ENCODE results near the gene SPATA31E1. TPM values are rescaled to one million over a fixed set of nuclear protein-coding genes. Genes with fewer than 3 reads are reported as not detected.
"Not testable (repeated sequence)": the region's sequence is repeated elsewhere in the genome, so short reads cannot be mapped to it uniquely, and the experiment has no call there.

SPATA31E1 gene
- total and polyA plus RNA-seq, 9 of the 15 experiments (the other 6 are each of a cell fraction or from before 2014, with no cell fraction given), result not detected

DNA sequence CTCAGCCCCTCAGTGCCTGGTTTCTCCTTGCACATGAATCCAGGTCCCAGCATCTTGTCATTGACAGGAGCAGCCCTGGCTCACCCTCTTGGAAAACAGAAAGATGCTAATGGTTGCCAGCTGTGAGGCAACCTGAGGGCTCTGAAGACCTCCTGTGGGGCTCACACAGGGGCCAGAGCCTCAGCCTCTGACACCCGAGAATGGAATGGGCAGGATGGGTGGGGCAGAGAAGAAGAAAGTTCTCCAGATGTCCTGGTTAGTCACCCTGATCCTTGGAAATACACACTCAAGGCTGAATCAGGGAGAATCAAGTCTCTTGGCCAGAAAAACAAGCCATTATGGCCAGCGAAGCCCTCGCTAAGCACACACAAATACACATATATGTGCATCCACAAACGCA is 32.3 kb upstream of the SPATA31E1 start:
- no peak for DNase-seq (ENCODE audit: extremely low read depth in 1 of 4, low spot score in 3 of 4)
- H3K9me1 ChIP-seq (ENCODE audit: control insufficient read depth, insufficient read depth, low read length), result no peaks in the 10 kb centered on the region
- H3K9me3 ChIP-seq (replicated peaks; ENCODE audit: control insufficient read depth, insufficient read depth, low read depth, low read length), result no peaks in the 10 kb centered on the region
- no peaks in the 10 kb centered on the region for H3K79me2 ChIP-seq (ENCODE audit: control insufficient read depth, insufficient read depth, low read length)
- POLR2A ChIA-PET, result no interaction called here
- CTCF ChIA-PET (ENCODE audit: low intra/inter-chr PET ratio), result no interaction called here
- no peaks in the 10 kb centered on the region for H3K36me3 ChIP-seq (ENCODE audit: control insufficient read depth, insufficient read depth, low read length)
- WGBS (ENCODE audit: insufficient coverage, low coverage, missing lambda C conversion rate), result 0% methylated on average over 2 of the region's 4 CpGs
- intact Hi-C loops (cut with micrococcal nuclease), result no loop called here
- in situ Hi-C loops (cut with MboI), result no loop called here
- no peaks in the 10 kb centered on the region for H3K4me1 ChIP-seq (replicated peaks in 1 of 2; ENCODE audit: control insufficient read depth in 2 of 2, insufficient read depth in 2 of 2, low read length in 2 of 2)
- peaks cover 0 to 8% of the 10 kb centered on the region in 2 experiments; a peak in 1 of 5 replicates for H3K27me3 ChIP-seq (ENCODE audit: control insufficient read depth in 2 of 2, insufficient read depth in 2 of 2, low read length in 2 of 2)
- no TSS peak for BruUV-seq (replicated peaks)
- no peak overlapping the region for H3K27ac ChIP-seq (ENCODE audit: extremely low read depth, low read depth, low read length)
- FAIRE-seq, result no peak
- TF ChIP-seq MCM3 (IDR thresholded peaks at IDR 0.05) (no peak), DDX20 (tag; IDR thresholded peaks at IDR 0.05; ENCODE audit: low read depth) (no peak), TCF7 (IDR thresholded peaks at IDR 0.05; ENCODE audit: borderline replicate concordance) (no peak), PCBP2 (IDR thresholded peaks at IDR 0.05; ENCODE audit: low read depth, low read length, poor library complexity, severe bottlenecking) (no peak), NCOA6 (IDR thresholded peaks at IDR 0.05) (no peak), NELFE (IDR thresholded peaks at IDR 0.05; ENCODE audit: insufficient read depth, insufficient read length) (no peak)
- no peak overlapping the region for H3K9ac ChIP-seq (ENCODE audit: insufficient read depth in 1 of 2, low read depth in 2 of 2, low read length in 2 of 2)
- H3K4me2 ChIP-seq (ENCODE audit: insufficient read depth, low read length), result no peak overlapping the region
- H3K4me3 ChIP-seq, result no peak overlapping the region
- H2AFZ ChIP-seq (ENCODE audit: low read depth, low read length), result no peak overlapping the region
- H4K20me1 ChIP-seq (replicated peaks; ENCODE audit: control insufficient read depth, insufficient read depth, low read length), result no peaks in the 10 kb centered on the region
- no peak for ATAC-seq

DNA sequence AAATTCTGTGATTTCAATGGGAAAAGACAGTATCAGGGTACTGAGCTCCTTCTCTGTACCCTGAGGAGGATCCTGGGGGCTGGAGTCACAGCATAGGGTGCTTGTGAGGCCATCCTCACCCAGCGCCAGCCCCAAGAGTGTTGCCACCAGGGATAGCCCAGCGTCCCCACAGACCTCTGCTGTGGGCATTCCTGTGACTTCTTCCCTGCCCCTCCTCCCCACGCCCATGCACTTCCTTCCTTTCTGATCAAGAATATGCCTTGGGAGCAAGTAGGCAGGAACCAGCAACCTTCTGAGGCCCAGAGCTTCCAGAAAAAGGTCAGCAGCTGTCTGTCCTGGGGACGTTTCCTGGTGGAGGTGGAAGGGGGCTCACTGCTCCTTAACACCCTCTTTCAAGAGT is 31.5 kb upstream of the SPATA31E1 start:
- H3K36me3 ChIP-seq (ENCODE audit: control insufficient read depth, insufficient read depth, low read length); H3K79me2 ChIP-seq (ENCODE audit: control insufficient read depth, insufficient read depth, low read length); H3K4me2 ChIP-seq (ENCODE audit: insufficient read depth, low read length); DNase-seq (ENCODE audit: extremely low read depth in 1 of 4, low spot score in 3 of 4); ATAC-seq; H3K27ac ChIP-seq (ENCODE audit: extremely low read depth, low read depth, low read length); CTCF ChIA-PET (ENCODE audit: low intra/inter-chr PET ratio); H3K9me3 ChIP-seq (replicated peaks; ENCODE audit: control insufficient read depth, insufficient read depth, low read depth, low read length); BruUV-seq (replicated peaks); intact Hi-C loops (cut with micrococcal nuclease); in situ Hi-C loops (cut with MboI); H3K9ac ChIP-seq (ENCODE audit: insufficient read depth in 1 of 2, low read depth in 2 of 2, low read length in 2 of 2); POLR2A ChIA-PET; H2AFZ ChIP-seq (ENCODE audit: low read depth, low read length); H3K9me1 ChIP-seq (ENCODE audit: control insufficient read depth, insufficient read depth, low read length); FAIRE-seq; H3K4me1 ChIP-seq (replicated peaks in 1 of 2; ENCODE audit: control insufficient read depth in 2 of 2, insufficient read depth in 2 of 2, low read length in 2 of 2); H4K20me1 ChIP-seq (replicated peaks; ENCODE audit: control insufficient read depth, insufficient read depth, low read length); H3K4me3 ChIP-seq: not testable (repeated sequence)
- H3K27me3 ChIP-seq (ENCODE audit: control insufficient read depth in 2 of 2, insufficient read depth in 2 of 2, low read length in 2 of 2), result peaks cover 0 to 16% of the 10 kb centered on the region in 2 experiments; a peak in 1 of 5 replicates
- 4% methylated on average over 4 of the region's 4 CpGs for WGBS (ENCODE audit: insufficient coverage, low coverage, missing lambda C conversion rate)

Measured in K562 (cell line).